ENCODE results near the gene SWI5. TPM values are rescaled to one million over a fixed set of nuclear protein-coding genes. Genes with fewer than 3 reads are reported as not detected.

Gene SWI5
- total RNA-seq, 1 donor from 2014 or later, result 16.0 TPM

- no peak for DNase-seq (ENCODE audit: low spot score)
These were observed 25.0 kb upstream of the SWI5 start for GRCh38 chr9:128250839-128251731.

- no peak for DNase-seq (ENCODE audit: low spot score)
These were observed 24.4 kb upstream of the SWI5 start for GRCh38 chr9:128251732-128252100.

GRCh38 chr9:128252317-128253139 is 23.5 kb upstream of the SWI5 start:
- DNase-seq (ENCODE audit: low spot score), result no peak

GRCh38 chr9:128253140-128253990 is 22.7 kb upstream of the SWI5 start:
- no peak for DNase-seq (ENCODE audit: low spot score)

DNA sequence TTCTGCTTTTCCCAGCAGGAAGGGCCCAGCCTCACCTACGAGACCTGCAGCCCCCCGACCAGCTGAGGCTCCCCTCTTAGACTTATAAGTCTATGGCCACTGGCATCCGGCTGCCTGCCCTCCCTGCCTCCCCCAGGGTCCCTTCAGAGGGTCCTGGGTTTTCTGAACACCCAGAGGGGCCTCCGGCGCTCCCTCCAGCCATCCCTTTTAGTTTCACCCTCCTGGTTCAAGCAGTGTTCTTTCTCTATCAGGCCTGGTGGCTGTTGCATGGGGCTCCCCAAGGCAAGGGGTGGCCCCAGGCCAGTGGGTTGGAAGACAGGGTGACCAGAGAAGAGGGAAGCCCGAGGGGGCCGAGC is 22.1 kb upstream of the SWI5 start:
- no peak for DNase-seq (ENCODE audit: low spot score)

- DNase-seq (ENCODE audit: low spot score), result no peak
These were observed 21.7 kb upstream of the SWI5 start for GRCh38 chr9:128254362-128254761.

- no peak for DNase-seq (ENCODE audit: low spot score)
These were observed 21.0 kb upstream of the SWI5 start for GRCh38 chr9:128254855-128255759.

DNA sequence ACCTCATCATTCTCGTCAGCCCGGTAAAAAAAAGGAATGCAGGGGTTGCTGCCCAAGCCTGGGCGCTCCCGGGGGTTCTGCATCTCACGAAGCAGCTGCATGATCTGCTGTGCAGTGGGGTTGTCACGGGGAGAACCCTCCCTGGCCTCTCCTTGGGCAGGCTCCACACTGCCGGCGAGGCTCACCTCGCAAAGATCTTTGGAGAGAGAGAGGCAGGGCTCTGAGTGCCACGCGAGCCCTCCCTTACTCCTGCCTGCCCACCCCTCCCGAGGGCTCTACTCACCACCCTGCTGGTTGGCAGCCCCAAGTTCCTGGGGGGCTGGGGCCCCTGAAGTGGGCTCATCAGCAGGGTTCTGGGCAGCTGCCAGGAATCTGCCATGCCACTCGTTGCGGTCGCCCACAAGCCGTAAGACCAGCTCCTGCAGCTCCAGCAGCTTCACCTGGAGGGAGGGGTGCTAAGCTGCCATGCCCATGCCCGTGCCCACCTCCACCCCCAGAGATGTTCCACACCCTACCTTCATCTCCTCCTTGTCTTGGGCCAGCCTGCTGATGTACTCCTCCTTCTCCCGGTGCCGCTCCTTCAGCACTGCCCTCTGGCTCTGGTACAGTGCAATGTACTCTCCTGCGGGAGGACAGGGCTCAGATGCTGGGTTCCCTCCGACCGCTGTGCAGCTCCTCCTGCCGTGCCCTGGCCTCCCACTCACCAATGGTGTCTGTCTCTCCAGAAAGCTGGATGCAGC is 18.8 kb upstream of the SWI5 start:
- no peak for DNase-seq (ENCODE audit: low spot score)

- no peak for DNase-seq (ENCODE audit: low spot score)
These were observed 18.2 kb upstream of the SWI5 start for GRCh38 chr9:128257907-128258306.

DNA sequence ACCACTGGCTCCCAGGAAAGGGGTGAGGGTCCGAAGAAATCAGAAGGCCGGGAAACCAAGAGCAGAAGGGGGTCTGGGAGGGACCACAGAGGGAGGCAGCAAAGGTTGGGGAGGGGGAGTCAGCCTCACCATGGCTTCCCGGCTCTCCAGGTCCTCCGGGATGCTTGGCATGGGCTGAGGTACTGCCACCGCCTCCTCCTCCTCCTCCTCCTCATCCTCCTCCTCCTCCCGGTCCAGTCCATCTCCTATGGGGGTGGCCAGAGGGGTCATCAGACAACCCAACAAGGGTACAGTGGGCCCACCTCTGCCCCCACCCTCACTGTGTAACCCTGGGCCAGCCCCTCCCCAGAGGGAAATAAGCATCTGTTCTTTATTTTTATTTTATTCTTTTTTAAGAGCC is 17.8 kb upstream of the SWI5 start:
- no peak for DNase-seq (ENCODE audit: low spot score)

DNA sequence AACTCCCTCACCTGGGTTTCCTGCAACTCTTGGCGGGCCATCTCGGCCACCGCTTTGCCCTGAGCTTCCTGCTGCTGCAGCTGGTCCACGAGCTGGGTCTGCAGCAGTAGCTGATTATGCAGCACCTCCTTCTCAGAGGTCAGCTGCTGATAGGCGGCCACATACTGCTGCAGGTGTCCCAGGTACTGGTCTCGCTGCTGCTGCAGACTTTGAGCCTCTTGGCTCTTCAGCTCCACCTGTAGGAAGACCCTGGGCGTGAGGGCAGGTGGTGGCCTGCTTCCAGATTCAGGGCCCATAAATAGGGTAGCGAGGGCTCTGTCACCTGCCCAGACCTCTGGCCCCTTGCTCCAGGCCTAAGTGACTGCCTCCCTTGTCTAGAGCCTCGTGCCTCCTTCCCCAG is 16.9 kb upstream of the SWI5 start:
- DNase-seq (ENCODE audit: low spot score), result no peak

- DNase-seq (ENCODE audit: low spot score), result no peak
These were observed 15.7 kb upstream of the SWI5 start for GRCh38 chr9:128260340-128260739.

DNA sequence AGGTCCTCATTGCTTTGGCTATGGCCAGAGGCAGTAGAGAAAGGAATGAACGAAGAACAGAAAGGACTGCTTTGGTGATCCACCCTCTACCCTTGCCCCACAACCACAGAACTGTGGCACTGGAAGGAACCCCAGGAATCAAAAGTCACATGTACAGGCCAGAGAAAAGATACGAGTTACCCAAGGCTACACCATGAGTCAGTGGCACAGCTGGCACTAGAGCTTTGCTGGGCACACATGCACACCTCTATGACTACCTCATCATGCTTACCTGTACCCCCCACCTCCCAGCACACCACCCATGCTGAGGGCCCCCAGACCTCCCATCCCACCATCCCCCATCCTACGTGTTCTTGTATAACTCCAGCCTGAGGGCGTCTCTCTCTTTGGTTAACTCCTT is 13.4 kb upstream of the SWI5 start:
- no peak for DNase-seq (ENCODE audit: low spot score)

- no peak for DNase-seq (ENCODE audit: low spot score)
These were observed 10.7 kb upstream of the SWI5 start for GRCh38 chr9:128265348-128265847.

- no peak for DNase-seq (ENCODE audit: low spot score)
These were observed 9.0 kb upstream of the SWI5 start for GRCh38 chr9:128266868-128267590.

DNA sequence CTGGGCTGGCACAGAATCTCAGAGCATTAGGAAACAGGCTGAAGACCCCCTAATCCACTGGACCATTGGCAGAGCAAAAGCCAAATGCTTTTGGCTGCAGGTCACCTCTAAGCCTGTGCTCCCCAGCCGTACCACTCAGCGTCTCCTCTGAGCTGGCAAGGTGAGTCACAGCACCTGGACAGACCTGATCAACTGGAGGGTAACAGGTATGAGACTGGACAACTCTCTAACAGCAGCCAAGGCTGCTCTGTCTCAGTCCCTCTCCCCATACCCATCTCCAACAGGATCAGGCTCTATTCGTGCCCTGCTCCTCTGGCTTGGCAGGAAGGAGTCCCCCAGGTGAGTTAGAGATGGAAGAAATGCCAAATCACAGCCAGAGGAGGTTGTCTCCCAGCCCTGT is 5.0 kb upstream of the SWI5 start:
- DNase-seq (ENCODE audit: low spot score), result no peak

- DNase-seq (ENCODE audit: low spot score), result no peak
These were observed 4.6 kb upstream of the SWI5 start for GRCh38 chr9:128271512-128271911.

GRCh38 chr9:128274245-128274644 is 1.8 kb upstream of the SWI5 start:
- no peak for DNase-seq (ENCODE audit: low spot score)
